SH-SY5Y (cell line): ENCODE results near the gene SMAP1.

ENCODE experiments used
- GATA2 ChIP-seq: IDR thresholded peaks from 2 replicates; pipeline ENCODE4 v1.6.1; 2011; ENCODE audit warnings: mild to moderate bottlenecking, low read depth, low read length
- GATA3 ChIP-seq: IDR thresholded peaks from 2 replicates; pipeline ENCODE4 v1.6.1; 2011; ENCODE audit warnings: low read depth, mild to moderate bottlenecking, low read length, moderate library complexity

Gene SMAP1

GRCh38 chr6:70831427-70831826 lies 163.7 kb downstream of the SMAP1 start:
- TF ChIP-seq GATA3 (no peak), GATA2 (no peak)

- no peak for TF ChIP-seq GATA3
- TF ChIP-seq GATA2, result no peak
Measured at GRCh38 chr6:70834520-70834919, 166.8 kb downstream of the SMAP1 start.

- TF ChIP-seq GATA2 (no peak), GATA3 (no peak)
Measured at GRCh38 chr6:70838907-70839285, 171.2 kb downstream of the SMAP1 start.

GRCh38 chr6:70839286-70840266 lies 171.9 kb downstream of the SMAP1 start:
- TF ChIP-seq GATA3, result no peak

GRCh38 chr6:70841112-70841511 lies 173.4 kb downstream of the SMAP1 start:
- TF ChIP-seq GATA3 (no peak), GATA2 (no peak)

- no peak for TF ChIP-seq GATA2
- no peak for TF ChIP-seq GATA3
Measured at GRCh38 chr6:70842541-70842940, 174.9 kb downstream of the SMAP1 start.

GRCh38 chr6:70843328-70843918 lies 175.7 kb downstream of the SMAP1 start:
- TF ChIP-seq GATA2, result no peak
- no peak for TF ChIP-seq GATA3

- TF ChIP-seq GATA2 (no peak), GATA3 (no peak)
Measured at GRCh38 chr6:70844301-70844700, 176.6 kb downstream of the SMAP1 start.

GRCh38 chr6:70846207-70846835 lies 178.6 kb downstream of the SMAP1 start:
- no peak for TF ChIP-seq GATA3
- TF ChIP-seq GATA2, result no peak

- TF ChIP-seq GATA2, result no peak
- no peak for TF ChIP-seq GATA3
Measured at GRCh38 chr6:70847106-70848084, 179.7 kb downstream of the SMAP1 start.

GRCh38 chr6:70849348-70850069 lies 181.8 kb downstream of the SMAP1 start:
- no peak for TF ChIP-seq GATA2
- no peak for TF ChIP-seq GATA3

GRCh38 chr6:70852667-70853246 lies 185.1 kb downstream of the SMAP1 start:
- TF ChIP-seq GATA3, result no peak
- TF ChIP-seq GATA2, result no peak
